Posterior vena cava (tissue), 2 donors: Measurements from ENCODE around the gene MST1R. TPM values are rescaled to one million over a fixed set of nuclear protein-coding genes. Genes with fewer than 3 reads are reported as not detected.
"Not testable (repeated sequence)": the region's sequence is repeated elsewhere in the genome, so short reads cannot be mapped to it uniquely, and the experiment has no call there.

ENCODE experiments used
- DNase-seq: peaks from one replicate; pipeline ENCODE4 v3.0.0-alpha.2; 2020; ENCODE audit warnings: low spot score
- intact Hi-C, 2 donors: fragments of 100-400 bp; cut with DNase I; formaldehyde crosslinking; loops; one replicate each; pipeline versions ENCODE4 v1.14.1 to v1.14.2; 2022 to 2023
- total RNA-seq, 2 donors: library from RNA; stranded (reverse); fragmentation: NEBNext Ultra II Directional; extraction: Animal tissue kit (Norgen Biotek cat#: 25700); gene quantifications; one replicate each; pipeline ENCODE4 v1.2.1, GENCODE V29; 2021
- donor health status: DM: yes; HTN: yes; CAD: no.
- donor health status: DM: yes; HTN: yes; CAD: no.

The MST1R gene
- total RNA-seq, 2 donors from 2014 or later: 1.2 to 1.4 TPM

GRCh38 chr3:49916686-49917085 lies 13.0 kb upstream of the MST1R start:
- intact Hi-C loops: no loop called here
- DNase-seq: no peak

GRCh38 chr3:49914906-49915305 lies 11.2 kb upstream of the MST1R start:
- DNase-seq: no peak
- intact Hi-C loops: no loop called here

GRCh38 chr3:49912881-49913281 lies 9.2 kb upstream of the MST1R start:
- no peak for DNase-seq
- intact Hi-C loops: no loop called here

- no peak for DNase-seq
- intact Hi-C loops: no loop called here
Observed at GRCh38 chr3:49911611-49912010, 7.9 kb upstream of the MST1R start.

GRCh38 chr3:49911124-49911420 lies 7.4 kb upstream of the MST1R start:
- intact Hi-C loops: no loop called here
- DNase-seq: no peak

- intact Hi-C loops: no loop called here
- DNase-seq: no peak
Observed at GRCh38 chr3:49910409-49911123, 6.9 kb upstream of the MST1R start.

GRCh38 chr3:49908373-49909199 lies 4.9 kb upstream of the MST1R start:
- intact Hi-C loops: loop anchor here in 1 of 2 donors (5.0 to 10.0 kb wide), 2 partner anchors 106 to 204 kb away; partner anchors contain the start of gene INKA1
- DNase-seq: no peak

- intact Hi-C loops: loop anchor here in 1 of 2 donors (5.0 to 10.0 kb wide), 2 partner anchors 104 to 201 kb away; partner anchors contain the start of gene INKA1
- DNase-seq: peak; percentile 84
Observed at GRCh38 chr3:49906073-49906743, 2.5 kb upstream of the MST1R start.

GRCh38 chr3:49904448-49904847 lies 775 bp upstream of the MST1R start:
- DNase-seq: not testable (repeated sequence)
- intact Hi-C loops: loop anchor here in 1 of 2 donors (10.0 kb wide), 1 partner anchor 200 kb away; no protein-coding TSS in a partner anchor

- DNase-seq: no peak
- intact Hi-C loops: loop anchor here in 1 of 2 donors (10.0 kb wide), 1 partner anchor 198 kb away; no protein-coding TSS in a partner anchor
Observed at GRCh38 chr3:49902511-49903345, 945 bp downstream of the MST1R start.

- intact Hi-C loops: loop anchor here in 1 of 2 donors (10.0 kb wide), 1 partner anchor 197 kb away; no protein-coding TSS in a partner anchor
- no peak for DNase-seq
Observed at GRCh38 chr3:49901366-49902339, 2.0 kb downstream of the MST1R start.

GRCh38 chr3:49900491-49901153 lies 3.1 kb downstream of the MST1R start:
- intact Hi-C loops: loop anchor here in 1 of 2 donors (10.0 kb wide), 1 partner anchor 196 kb away; no protein-coding TSS in a partner anchor
- no peak for DNase-seq

- intact Hi-C loops: loop anchor here in 1 of 2 donors (10.0 kb wide), 1 partner anchor 195 kb away; no protein-coding TSS in a partner anchor
- no peak for DNase-seq
Observed at GRCh38 chr3:49899815-49900214, 3.9 kb downstream of the MST1R start.

GRCh38 chr3:49898991-49899390 lies 4.7 kb downstream of the MST1R start:
- intact Hi-C loops: no loop called here
- DNase-seq: no peak

- DNase-seq: no peak
- intact Hi-C loops: no loop called here
Observed at GRCh38 chr3:49896345-49896744, 7.3 kb downstream of the MST1R start.

GRCh38 chr3:49895791-49896190 lies 7.9 kb downstream of the MST1R start:
- intact Hi-C loops: no loop called here
- DNase-seq: no peak

GRCh38 chr3:49889296-49889695 lies 14.4 kb downstream of the MST1R start:
- intact Hi-C loops: no loop called here
- no peak for DNase-seq
